ENCODE data around the gene FBXL19. TPM values are rescaled to one million over a fixed set of nuclear protein-coding genes. Genes with fewer than 3 reads are reported as not detected.

FBXL19 gene
- total and polyA plus RNA-seq, 2 of the 8 experiments (the other 6 are each of a cell fraction or from before 2014, with no cell fraction given): 47.2 to 72.2 TPM

GRCh38 chr16:30884760-30885159 lies 38.6 kb upstream of the FBXL19 start:
- no peaks in the 10 kb centered on the region for H3K4me1 ChIP-seq (replicated peaks in 1 of 4; ENCODE audit: control insufficient read depth in 3 of 4, insufficient read depth in 4 of 4, low read length in 3 of 4)
- WGBS, 2 experiments (ENCODE audit: extremely low coverage in 1 of 2, insufficient coverage in 1 of 2, insufficient read length in 1 of 2, insufficient replicate concordance in 2 of 2, low coverage in 1 of 2, low lambda C conversion rate in 2 of 2, missing lambda C conversion rate in 1 of 2): 89% methylated on average over 3 of the region's 3 CpGs; no CpG with 5 or more reads in 1 of the 2 experiments
- TF ChIP-seq ATF3 (IDR thresholded peaks at IDR 0.05; ENCODE audit: insufficient read depth, low read depth, low read length) (no peak), EP300 (IDR thresholded peaks at IDR 0.05; ENCODE audit: borderline replicate concordance in 1 of 2, low read depth in 2 of 2, low read length in 2 of 2) (no peak), SP1 (IDR thresholded peaks at IDR 0.05; ENCODE audit: low read depth, low read length) (no peak), KDM5A (IDR thresholded peaks at IDR 0.05; ENCODE audit: low read length) (no peak), SP4 (IDR thresholded peaks at IDR 0.05; ENCODE audit: low read length) (no peak), ASH2L (IDR thresholded peaks at IDR 0.05; ENCODE audit: low read length) (no peak), CTCF (IDR thresholded peaks at IDR 0.05; ENCODE audit: control extremely low read depth in 1 of 3, insufficient read depth in 1 of 3, low read depth in 1 of 3, low read length in 3 of 3) (no peak), YY1 (IDR thresholded peaks at IDR 0.05; ENCODE audit: low read depth, low read length) (no peak), CBX5 (IDR thresholded peaks at IDR 0.05; ENCODE audit: low read depth, low read length) (no peak), USF2 (IDR thresholded peaks at IDR 0.05; ENCODE audit: low read length) (no peak)

More at GRCh38 chr16:30884760-30885159, 38.6 kb upstream of the FBXL19 start:
- peaks cover 4% of the 10 kb centered on the region; the same call in 1 of the 2 replicates for H3K79me1 ChIP-seq (ENCODE audit: low read depth, low read length)
- no peak overlapping the region for H4K8ac ChIP-seq (ENCODE audit: extremely low read depth, insufficient read depth, low read length)
- no peak overlapping the region for H3K23ac ChIP-seq (ENCODE audit: insufficient read length)
- ChIA-PET CTCF (ENCODE audit: partially characterized antibody) (no interaction called here), POLR2A (ENCODE audit: partially characterized antibody) (interaction anchor here (0.9 to 4.3 kb wide), 4 partner anchors 8 to 137 kb away, joined by 4 to 40 read pairs (median 4); partner anchors contain the start of gene PHKG2)
- no peak overlapping the region for H3K4ac ChIP-seq (replicated peaks; ENCODE audit: insufficient read length, low read depth, low read length)
- no peak overlapping the region for H3K18ac ChIP-seq (ENCODE audit: extremely low read depth, low read length)
- H3K4me2 ChIP-seq (ENCODE audit: insufficient read depth in 1 of 2, low read depth in 2 of 2, low read length in 2 of 2): no peak overlapping the region
- H2BK15ac ChIP-seq (ENCODE audit: low read length): no peak overlapping the region
- no peak overlapping the region for H2BK120ac ChIP-seq (replicated peaks; ENCODE audit: low read depth, low read length)
- no peak overlapping the region for H2AFZ ChIP-seq (ENCODE audit: low read length)
- H4K20me1 ChIP-seq (replicated peaks in 1 of 2; ENCODE audit: control insufficient read depth in 1 of 2, insufficient read depth in 2 of 2, low read length in 2 of 2): peaks cover 5 to 6% of the 10 kb centered on the region in 2 experiments
- H3K27me3 ChIP-seq (replicated peaks in 1 of 4; ENCODE audit: control insufficient read depth in 3 of 4, extremely low read depth in 1 of 4, insufficient read depth in 3 of 4, low read length in 3 of 4): no peaks in the 10 kb centered on the region
- no peak overlapping the region for H3K14ac ChIP-seq (ENCODE audit: insufficient read length)
- no peak for DNase-seq (ENCODE audit: low read depth in 1 of 2, low spot score in 2 of 2)
- no peak for FAIRE-seq
- no peak overlapping the region for H3K4me3 ChIP-seq (ENCODE audit: extremely low read depth in 1 of 4, insufficient read depth in 2 of 4, low read depth in 3 of 4, low read length in 4 of 4)
- H3K9ac ChIP-seq (replicated peaks in 1 of 4; ENCODE audit: extremely low read depth in 1 of 4, low read depth in 3 of 4, low read length in 3 of 4): no peak overlapping the region
- H2BK12ac ChIP-seq (ENCODE audit: low read depth, low read length): no peak overlapping the region
- no peak overlapping the region for H3K27ac ChIP-seq (ENCODE audit: low read depth, low read length)
- no peaks in the 10 kb centered on the region for H3K79me2 ChIP-seq (ENCODE audit: control insufficient read depth in 1 of 2, insufficient read depth in 2 of 2, low read length in 2 of 2)
- no peak overlapping the region for H2BK5ac ChIP-seq (ENCODE audit: low read depth, low read length)
- H3K23me2 ChIP-seq (ENCODE audit: low read depth, low read length): no peaks in the 10 kb centered on the region
- H4K91ac ChIP-seq (replicated peaks; ENCODE audit: insufficient read length, low read length): no peak overlapping the region
- H3K9me3 ChIP-seq (ENCODE audit: insufficient read depth in 2 of 2, low read depth in 1 of 2, low read length in 1 of 2): no peaks in the 10 kb centered on the region
- H2BK20ac ChIP-seq (ENCODE audit: low read length): no peak overlapping the region
- H3K56ac ChIP-seq (replicated peaks; ENCODE audit: insufficient read length, low read depth, low read length): no peak overlapping the region
- H4K5ac ChIP-seq (ENCODE audit: insufficient read length, low read depth, low read length): no peak overlapping the region
- H3K36me3 ChIP-seq (ENCODE audit: control insufficient read depth in 2 of 4, insufficient read depth in 4 of 4, low read length in 3 of 4): peaks cover 0 to 5% (median 0%) of the 10 kb centered on the region in 4 experiments; a peak in 3 of 8 replicates
- H2AK5ac ChIP-seq (ENCODE audit: low read depth, low read length): no peak overlapping the region
